Heart left ventricle (tissue), 16 donors: ENCODE measurements around the gene MFAP5. TPM values are rescaled to one million over a fixed set of nuclear protein-coding genes. Genes with fewer than 3 reads are reported as not detected.
"Not testable (repeated sequence)": the region's sequence is repeated elsewhere in the genome, so short reads cannot be mapped to it uniquely, and the experiment has no call there.

Experiments used
- ATAC-seq, 4 donors: fragments of 200-7000 bp; cut with Tn5 transposase; one replicate each; pipeline ENCODE4 v1.9.1; 2020 to 2022; ENCODE audit warnings: moderate library complexity in 4 of 4, mild to moderate bottlenecking in 3 of 4, moderate number of reproducible peaks in 1 of 4
- DNase-seq, 5 donors: peaks; one replicate each; pipeline ENCODE4 v3.0.0-alpha.2; 2020
- H3K27ac ChIP-seq, 12 donors: fragments of 200-600 bp; sonication (generic) in 4 of 12; one replicate each; pipeline versions ENCODE4 v1.5.0 to v1.8.0; 2016 to 2022; ENCODE audit warnings: mild to moderate bottlenecking in 2 of 12
- H3K27me3 ChIP-seq, 9 donors: fragments of 200-600 bp; sonication (generic) in 2 of 9; one replicate each; pipeline versions ENCODE4 v1.5.1 to v1.8.0; 2016 to 2022; ENCODE audit warnings: mild to moderate bottlenecking in 3 of 9
- H3K36me3 ChIP-seq, 9 donors: fragments of 200-600 bp; sonication (generic) in 2 of 9; one replicate each; pipeline versions ENCODE4 v1.5.0 to v1.8.0; 2018 to 2022; ENCODE audit warnings: mild to moderate bottlenecking in 2 of 9
- H3K4me1 ChIP-seq, 12 donors: fragments of 200-600 bp; sonication (generic) in 4 of 12; one replicate each; pipeline versions ENCODE4 v1.5.0 to v1.8.0; 2016 to 2022; ENCODE audit warnings: mild to moderate bottlenecking in 3 of 12
- H3K4me3 ChIP-seq, 12 donors: fragments of 200-600 bp; sonication (generic) in 4 of 12; one replicate each; pipeline versions ENCODE4 v1.5.0 to v1.8.0; 2017 to 2022; ENCODE audit warnings: mild to moderate bottlenecking in 9 of 12, moderate library complexity in 4 of 12
- H3K9me3 ChIP-seq, 12 donors: fragments of 200-600 bp; sonication (generic) in 4 of 12; one replicate each; pipeline versions ENCODE4 v1.5.0 to v1.8.0; 2016 to 2022; ENCODE audit warnings: mild to moderate bottlenecking in 1 of 12
- POLR2A ChIP-seq, 2 donors: fragments of 450-650 bp; IDR thresholded peaks; one replicate each; pipeline ENCODE4 v1.6.1; 2017; ENCODE audit warnings: antibody characterized with exemption in 2 of 2, mild to moderate bottlenecking in 2 of 2, moderate library complexity in 2 of 2
- WGBS, 4 donors: extraction: QIAGEN DNeasy Blood & Tissue Kit in 2 of 4; methylation state at CpG; one replicate each; pipeline versions ENCODE4 v1.1.5 to v1.1.7; 2013 to 2018; 5-methylcytosine and 5-hydroxymethylcytosine counted together
- intact Hi-C, 10 donors: fragments of 100-400 bp; cut with DNase I; formaldehyde crosslinking; loops; one replicate each; pipeline versions ENCODE4 v1.11.1 to v1.14.2; 2022
- polyA plus RNA-seq, 2 donors: library from polyadenylated mRNA; stranded (reverse); fragments of 200-250 nt; gene quantifications; one replicate each; pipeline ENCODE4 v1.2.3, GENCODE V29; 2013
- total RNA-seq, 9 donors: library from RNA; depleted of rRNA in 2 of 9; stranded (reverse); fragments of >200 nt in 2 of 9; fragmentation: NEBNext Ultra II Directional in 3 of 9; extraction: Animal tissue kit (Norgen Biotek cat#: 25700) in 3 of 9; gene quantifications; one replicate each; pipeline versions ENCODE4 v1.1.0 to v1.2.4, GENCODE V29; 2016 to 2023
- TF ChIP-seq, protein P1 (sequence below), 12 donors: fragments of 200-600 bp; sonication (generic) in 4 of 12; IDR thresholded peaks; one replicate each; pipeline versions ENCODE4 v1.5.0 to v1.8.0; 2018 to 2022; ENCODE audit warnings: antibody characterized with exemption in 12 of 12, mild to moderate bottlenecking in 5 of 12
- donor health status: ischemic (EF 13 %, LVEDD 7.1; RV severe dilation, severe dysfunction).
- donor health status: healthy with polysubstance abuse.
- donor health status: DM: no; HTN: yes; CAD: no.
- donor health status: DM: no; HTN: no; CAD: no.
- donor health status: ischemic (EF 25% LVEDD 6.9; RV normal size, moderate dysfunction).
- donor health status: ischemic (EF 25% LVEDD 5.7; RV mildly dilated, moderate dysfunction).
- donor health status: healthy.
- donor health status: DM: yes; HTN: yes; CAD: no.
- donor health status: ischemic (EF 35%, LVEDD 5.7; RV mildly dilated, moderate dysfunction).
- donor health status: nonischemic (EF 11% LVEDD 7.7; RV severe dilation, severe dysfunction).
- donor health status: DM: yes; HTN: yes; CAD: no.
- donor health status: PGD.
- donor health status: ischemic (EF 29% LVEDD 5.4; RV normal size, mild dysfunction).
- donor health status: nonischemic (EF 23%, LVEDD 6.1; RV moderate dilation, normal function).

MFAP5 gene
- total and polyA plus RNA-seq, 11 donors, result 10.2 to 137 (median 31.5) TPM

DNA sequence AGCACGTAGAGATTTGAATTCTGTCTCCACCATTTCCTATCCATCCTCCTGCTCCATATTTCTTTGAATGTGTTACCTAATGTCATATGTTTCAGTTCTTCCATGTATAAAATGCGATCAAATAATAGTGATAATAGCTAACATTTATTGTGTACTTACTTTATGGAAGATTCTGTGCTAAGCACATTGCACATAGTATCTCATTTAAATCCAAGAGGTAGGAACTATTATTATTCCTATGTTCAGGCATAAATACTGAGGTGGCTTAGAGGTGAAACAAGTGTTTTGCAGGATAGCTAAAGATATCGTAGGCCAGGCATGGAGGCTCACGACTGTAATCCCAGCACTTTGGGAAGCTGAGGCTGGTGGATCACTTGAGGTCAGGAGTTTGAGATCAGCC is 32.5 kb downstream of the MFAP5 start:
- H3K4me1 ChIP-seq, result peaks cover 0 to 7% (median 0%) of the 10 kb centered on the region in 12 donors
- H3K36me3 ChIP-seq, result no peaks in the 10 kb centered on the region
- H3K4me3 ChIP-seq, result no peak overlapping the region
- ATAC-seq, result no peak
- no peak overlapping the region for H3K27ac ChIP-seq
- DNase-seq, result no peak
- 90 to 94% (median 91%) methylated on average over 4 of the region's 4 CpGs for WGBS, 4 donors
- no peaks in the 10 kb centered on the region for H3K9me3 ChIP-seq
- intact Hi-C loops, result no loop called here
- TF ChIP-seq POLR2A (IDR thresholded peaks at IDR 0.05), result no peak
- TF ChIP-seq, protein P1, sequence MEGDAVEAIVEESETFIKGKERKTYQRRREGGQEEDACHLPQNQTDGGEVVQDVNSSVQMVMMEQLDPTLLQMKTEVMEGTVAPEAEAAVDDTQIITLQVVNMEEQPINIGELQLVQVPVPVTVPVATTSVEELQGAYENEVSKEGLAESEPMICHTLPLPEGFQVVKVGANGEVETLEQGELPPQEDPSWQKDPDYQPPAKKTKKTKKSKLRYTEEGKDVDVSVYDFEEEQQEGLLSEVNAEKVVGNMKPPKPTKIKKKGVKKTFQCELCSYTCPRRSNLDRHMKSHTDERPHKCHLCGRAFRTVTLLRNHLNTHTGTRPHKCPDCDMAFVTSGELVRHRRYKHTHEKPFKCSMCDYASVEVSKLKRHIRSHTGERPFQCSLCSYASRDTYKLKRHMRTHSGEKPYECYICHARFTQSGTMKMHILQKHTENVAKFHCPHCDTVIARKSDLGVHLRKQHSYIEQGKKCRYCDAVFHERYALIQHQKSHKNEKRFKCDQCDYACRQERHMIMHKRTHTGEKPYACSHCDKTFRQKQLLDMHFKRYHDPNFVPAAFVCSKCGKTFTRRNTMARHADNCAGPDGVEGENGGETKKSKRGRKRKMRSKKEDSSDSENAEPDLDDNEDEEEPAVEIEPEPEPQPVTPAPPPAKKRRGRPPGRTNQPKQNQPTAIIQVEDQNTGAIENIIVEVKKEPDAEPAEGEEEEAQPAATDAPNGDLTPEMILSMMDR (IDR thresholded peaks at IDR 0.05), result no peak
- H3K27me3 ChIP-seq, result no peaks in the 10 kb centered on the region

DNA sequence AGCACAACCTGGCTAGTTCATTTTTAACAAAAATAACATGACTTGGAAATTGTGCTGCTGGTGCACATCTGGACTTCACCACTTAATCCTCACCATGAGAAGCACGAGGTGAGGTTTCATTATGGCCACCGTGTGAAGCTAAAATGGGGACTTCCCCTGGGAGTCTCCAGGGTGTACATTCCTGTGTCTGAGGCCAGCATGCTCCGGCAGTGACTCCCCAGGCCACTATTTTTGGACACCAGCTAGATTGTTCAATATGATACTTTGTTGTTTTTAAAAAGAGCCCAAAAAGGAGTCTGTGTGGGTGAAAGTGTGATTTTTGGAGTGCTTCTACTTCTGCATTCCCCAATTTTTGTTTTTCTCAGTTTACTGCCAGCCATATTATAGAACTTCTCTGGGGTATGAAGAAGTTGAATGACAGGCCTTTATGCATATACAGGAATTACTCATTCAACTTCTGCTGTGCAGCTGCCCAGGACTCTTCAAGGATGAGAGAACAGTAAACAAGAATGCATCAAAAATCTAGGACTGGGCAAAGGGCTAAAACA is 33.1 kb downstream of the MFAP5 start:
- DNase-seq, result no peak
- Histone ChIP-seq H3K27me3 (no peaks in the 10 kb centered on the region), H3K36me3 (no peaks in the 10 kb centered on the region), H3K9me3 (no peaks in the 10 kb centered on the region), H3K4me1 (peaks cover 0 to 7% (median 0%) of the 10 kb centered on the region in 12 donors), H3K4me3 (no peak overlapping the region), H3K27ac (no peak overlapping the region)
- WGBS, 4 donors, result 1 to 4% (median 2%) methylated on average over 3 of the region's 3 CpGs
- intact Hi-C loops, result no loop called here
- TF ChIP-seq, protein P1 (IDR thresholded peaks at IDR 0.05), result no peak
- no peak for TF ChIP-seq POLR2A (IDR thresholded peaks at IDR 0.05)
- no peak for ATAC-seq

DNA sequence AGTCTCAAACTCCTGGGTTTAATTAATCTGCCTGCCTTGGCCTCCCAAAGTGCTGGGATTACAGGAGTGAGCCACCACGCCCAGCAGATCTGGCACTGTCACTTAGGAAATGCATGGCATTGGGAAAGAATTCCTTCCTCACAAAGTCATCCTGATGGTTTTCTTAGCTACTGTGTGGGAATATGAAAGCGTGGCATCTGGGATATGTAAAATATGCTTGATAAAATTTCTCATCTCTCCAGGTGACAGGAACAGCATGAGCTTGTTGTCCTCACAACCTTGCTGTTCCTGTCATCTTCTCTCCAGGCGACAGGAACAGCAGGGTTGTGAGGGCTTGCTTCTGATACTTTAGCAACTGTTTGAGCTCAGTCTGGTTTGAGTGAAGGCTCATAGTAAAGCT is 33.9 kb downstream of the MFAP5 start:
- ATAC-seq (no peak), DNase-seq (no peak)
- TF ChIP-seq POLR2A (IDR thresholded peaks at IDR 0.05), result no peak
- TF ChIP-seq, protein P1 (IDR thresholded peaks at IDR 0.05), result no peak
- intact Hi-C loops, result no loop called here
- H3K4me3 ChIP-seq, result no peak overlapping the region
- no peak overlapping the region for H3K27ac ChIP-seq
- no peaks in the 10 kb centered on the region for H3K9me3 ChIP-seq
- H3K4me1 ChIP-seq, result peaks cover 0 to 7% (median 0%) of the 10 kb centered on the region in 12 donors
- no peaks in the 10 kb centered on the region for H3K36me3 ChIP-seq
- H3K27me3 ChIP-seq, result no peaks in the 10 kb centered on the region
- 81 to 94% (median 89%) methylated on average over 3 of the region's 3 CpGs for WGBS, 4 donors

DNA sequence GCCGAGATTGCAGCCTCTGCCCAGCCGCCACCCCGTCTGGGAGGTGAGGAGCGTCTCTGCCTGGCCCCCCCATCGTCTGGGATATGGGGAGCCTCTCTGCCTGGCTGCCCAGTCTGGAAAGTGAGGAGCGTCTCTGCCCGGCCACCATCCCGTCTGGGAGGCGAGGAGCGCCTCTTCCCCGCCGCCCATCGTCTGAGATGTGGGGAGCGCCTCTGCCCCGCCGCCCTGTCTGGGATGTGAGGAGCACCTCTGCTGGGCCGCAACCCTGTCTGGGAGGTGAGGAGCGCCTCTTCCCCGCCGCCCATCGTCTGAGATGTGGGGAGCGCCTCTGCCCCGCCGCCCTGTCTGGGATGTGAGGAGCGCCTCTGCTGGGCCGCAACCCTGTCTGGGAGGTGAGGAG is 37.9 kb downstream of the MFAP5 start:
- H3K4me1 ChIP-seq, H3K4me3 ChIP-seq, DNase-seq, H3K27ac ChIP-seq, H3K27me3 ChIP-seq, intact Hi-C loops, ATAC-seq, H3K36me3 ChIP-seq: not testable (repeated sequence)
- peaks cover 0 to 11% (median 0%) of the 10 kb centered on the region in 12 donors for H3K9me3 ChIP-seq
- 96 to 100% (median 97%) methylated on average over 3 to 24 of the region's 26 CpGs for WGBS, 4 donors

DNA sequence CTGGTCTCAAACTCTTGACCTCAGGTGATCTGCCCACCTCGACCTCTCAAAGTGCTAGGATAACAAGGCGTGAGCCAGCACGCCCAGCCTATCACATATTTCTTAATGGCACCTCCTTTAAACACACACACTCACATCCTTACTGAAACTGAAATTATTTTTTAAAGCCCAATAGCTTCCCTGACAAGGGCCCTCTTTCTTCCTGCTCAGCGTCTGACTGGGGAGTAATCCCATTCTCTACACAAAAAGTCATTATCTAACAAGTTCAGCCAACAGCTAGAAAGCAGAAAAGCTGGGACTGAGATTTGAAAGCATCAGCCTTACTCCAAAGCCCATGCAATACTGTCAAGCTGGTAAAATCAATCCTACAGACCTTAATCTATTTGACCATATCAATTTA is 40.0 kb downstream of the MFAP5 start:
- Histone ChIP-seq H3K4me1 (peaks cover 0 to 8% (median 0%) of the 10 kb centered on the region in 12 donors), H3K36me3 (no peaks in the 10 kb centered on the region), H3K4me3 (no peak overlapping the region), H3K27me3 (no peaks in the 10 kb centered on the region), H3K27ac (no peak overlapping the region), H3K9me3 (peaks cover 0 to 11% (median 0%) of the 10 kb centered on the region in 12 donors)
- no peak for ATAC-seq
- DNase-seq, result no peak
- WGBS, 4 donors, result 72 to 78% (median 74%) methylated on average over 4 of the region's 4 CpGs
- intact Hi-C loops, result no loop called here
- TF ChIP-seq POLR2A (IDR thresholded peaks at IDR 0.05), result no peak
- TF ChIP-seq, protein P1 (IDR thresholded peaks at IDR 0.05), result no peak
